ENCODE data around the gene ADAMTSL4. TPM values are rescaled to one million over a fixed set of nuclear protein-coding genes. Genes with fewer than 3 reads are reported as not detected.

The ADAMTSL4 gene
- total RNA-seq, 1 experiment from 2014 or later, result 4.3 TPM

- peak overlapping the region; percentile 5; the same call in 1 of the 2 replicates for H3K27ac ChIP-seq (ENCODE audit: low read depth, low read length)
- peaks cover 38 to 58% of the 10 kb centered on the region in 2 experiments for H3K36me3 ChIP-seq (ENCODE audit: control insufficient read depth in 1 of 2, insufficient read depth in 2 of 2, low read length in 2 of 2)
- H3K79me2 ChIP-seq (ENCODE audit: insufficient read depth, low read length), result peaks cover 86% of the 10 kb centered on the region
- no TSS peak for BruUV-seq (replicated peaks)
- no peaks in the 10 kb centered on the region for H3K9me2 ChIP-seq (ENCODE audit: insufficient read depth)
- ChIA-PET RAD21 (ENCODE audit: low non-redundant PET in 1 of 2, low total read pairs in 2 of 2, uncharacterized antibody in 2 of 2, unreplicated experiment in 2 of 2) (no interaction called here), POLR2A (interaction anchor here (1.0 kb wide), 1 partner anchor 12 kb away, joined by 4 read pairs; no protein-coding TSS in a partner anchor), CTCF (interaction anchor here (0.5 kb wide), 1 partner anchor 27 kb away, joined by 3 read pairs; no protein-coding TSS in a partner anchor)
- H2AFZ ChIP-seq (ENCODE audit: low read depth, low read length, poor library complexity, severe bottlenecking), result no peak overlapping the region
- no peaks in the 10 kb centered on the region for H3K27me3 ChIP-seq (ENCODE audit: insufficient read depth, low read length)
- intact Hi-C loops (cut with micrococcal nuclease), result loop anchor here (5.0 kb wide), 1 partner anchor 402 kb away; no protein-coding TSS in a partner anchor
- H3K4me2 ChIP-seq (ENCODE audit: low read length), result peak overlapping the region; percentile 86
- peaks cover 36 to 70% of the 10 kb centered on the region in 2 experiments for H3K4me1 ChIP-seq (ENCODE audit: control insufficient read depth in 1 of 2, insufficient read depth in 2 of 2, low read length in 2 of 2)
- H4K20me1 ChIP-seq (ENCODE audit: insufficient read depth), result peaks cover 58% of the 10 kb centered on the region
- ATAC-seq (no peak), DNase-seq (ENCODE audit: low read depth, low spot score) (no peak)
- H3K9ac ChIP-seq (ENCODE audit: low read length), result no peak overlapping the region
- H3K4me3 ChIP-seq (replicated peaks in 1 of 2; ENCODE audit: low read depth in 1 of 2, low read length in 2 of 2), result no peak overlapping the region
- TF ChIP-seq EGR1 (IDR thresholded peaks at IDR 0.05; ENCODE audit: low read depth) (no peak), POLR2AphosphoS5 (IDR thresholded peaks at IDR 0.05; ENCODE audit: low read depth, low read length) (peak; percentile 19; the same call in 1 of the 2 replicates)
- no peaks in the 10 kb centered on the region for H3K9me3 ChIP-seq (ENCODE audit: control insufficient read depth in 1 of 2, insufficient read depth in 1 of 2, low read depth in 1 of 2, low read length in 2 of 2)
These were observed 25.9 kb downstream of the ADAMTSL4 start for GRCh38 chr1:150575072-150575489.

- RAD21 ChIA-PET (ENCODE audit: low non-redundant PET in 1 of 2, low total read pairs in 2 of 2, uncharacterized antibody in 2 of 2, unreplicated experiment in 2 of 2), result no interaction called here
- Histone ChIP-seq H3K9me2 (ENCODE audit: insufficient read depth) (no peaks in the 10 kb centered on the region), H3K79me2 (ENCODE audit: insufficient read depth, low read length) (peaks cover 92% of the 10 kb centered on the region), H3K9me3 (ENCODE audit: control insufficient read depth in 1 of 2, insufficient read depth in 1 of 2, low read depth in 1 of 2, low read length in 2 of 2) (no peaks in the 10 kb centered on the region), H3K36me3 (ENCODE audit: control insufficient read depth in 1 of 2, insufficient read depth in 2 of 2, low read length in 2 of 2) (peaks cover 38 to 58% of the 10 kb centered on the region in 2 experiments), H3K4me1 (ENCODE audit: control insufficient read depth in 1 of 2, insufficient read depth in 2 of 2, low read length in 2 of 2) (peaks cover 33 to 71% of the 10 kb centered on the region in 2 experiments), H3K27me3 (ENCODE audit: insufficient read depth, low read length) (no peaks in the 10 kb centered on the region), H4K20me1 (ENCODE audit: insufficient read depth) (peaks cover 58% of the 10 kb centered on the region), H2AFZ (ENCODE audit: low read depth, low read length, poor library complexity, severe bottlenecking) (no peak overlapping the region), H3K4me2 (ENCODE audit: low read length) (peak overlapping the region; percentile 86), H3K4me3 (replicated peaks in 1 of 2; ENCODE audit: low read depth in 1 of 2, low read length in 2 of 2) (no peak overlapping the region), H3K27ac (ENCODE audit: low read depth, low read length) (peak overlapping the region; percentile 5; the same call in 1 of the 2 replicates), H3K9ac (ENCODE audit: low read length) (no peak overlapping the region; the same call in 1 of the 2 replicates)
- ATAC-seq (no peak), DNase-seq (ENCODE audit: low read depth, low spot score) (no peak)
- no TSS peak for BruUV-seq (replicated peaks)
- POLR2A ChIA-PET, result interaction anchor here (1.0 to 1.6 kb wide), 4 partner anchors 7 to 29 kb away, joined by 3 to 5 read pairs (median 4); no protein-coding TSS in a partner anchor
- CTCF ChIA-PET, result no interaction called here
- intact Hi-C loops (cut with micrococcal nuclease), result loop anchor here (5.0 kb wide), 1 partner anchor 402 kb away; no protein-coding TSS in a partner anchor
- no peak for TF ChIP-seq ELF1 (IDR thresholded peaks at IDR 0.05; ENCODE audit: borderline replicate concordance, low read depth)
- no peak for TF ChIP-seq TCF7L2 (IDR thresholded peaks at IDR 0.05; ENCODE audit: borderline replicate concordance, extremely low read depth, insufficient read depth, insufficient read length)
- TF ChIP-seq CBX3 (IDR thresholded peaks at IDR 0.05; ENCODE audit: low read depth), result no peak
- TF ChIP-seq ZNF274 (IDR thresholded peaks at IDR 0.05; ENCODE audit: low read depth, low read length), result no peak
- TF ChIP-seq REST (IDR thresholded peaks at IDR 0.05; ENCODE audit: low read depth), result no peak
- no peak for TF ChIP-seq JUND (IDR thresholded peaks at IDR 0.05)
- no peak for TF ChIP-seq ZBTB33 (IDR thresholded peaks at IDR 0.05; ENCODE audit: extremely low read depth, insufficient replicate concordance, low read length)
- TF ChIP-seq POLR2A (IDR thresholded peaks at IDR 0.05; ENCODE audit: borderline replicate concordance, extremely low read depth, insufficient read depth, insufficient read length), result no peak
- TF ChIP-seq SRF (IDR thresholded peaks at IDR 0.05; ENCODE audit: low read depth), result no peak
- no peak for TF ChIP-seq RAD21 (IDR thresholded peaks at IDR 0.05; ENCODE audit: low read depth)
- TF ChIP-seq EZH2phosphoT487 (IDR thresholded peaks at IDR 0.05; ENCODE audit: borderline replicate concordance), result no peak
- TF ChIP-seq POLR2AphosphoS5 (IDR thresholded peaks at IDR 0.05; ENCODE audit: low read depth, low read length), result no peak
These were observed 26.5 kb downstream of the ADAMTSL4 start for GRCh38 chr1:150575518-150576366.
